ENCODE results near the gene CALN1.

- TF ChIP-seq CTCF (conservative IDR thresholded peaks at IDR 0.05) (no peak), ZFX (IDR thresholded peaks at IDR 0.05) (no peak)
These were observed 255.5 kb downstream of the CALN1 start for GRCh38 chr7:72156671-72157070.
